ENCODE measurements around the gene OSBP2. TPM values are rescaled to one million over a fixed set of nuclear protein-coding genes. Genes with fewer than 3 reads are reported as not detected.
A peak's percentile ranks its signal among the peaks of the same experiment; 100 is the strongest.

The OSBP2 gene
- total and polyA plus RNA-seq, 5 experiments from 2014 or later: 0.60 to 1.8 (median 0.75) TPM

- DNase-seq (peak in 2 of 10 donors; percentile 8 to 22), ATAC-seq (no peak)
- POLR2A ChIA-PET: no interaction called here
- no peak overlapping the region for H3K4me3 Mint-ChIP-seq
- H3K4me1 Mint-ChIP-seq: peaks cover 0 to 4% (median 0%) of the 10 kb centered on the region in 4 donors
- H3K9me3 Mint-ChIP-seq: no peaks in the 10 kb centered on the region
- H3K27ac Mint-ChIP-seq: no peak overlapping the region
- H3K36me3 Mint-ChIP-seq: no peaks in the 10 kb centered on the region
- no peaks in the 10 kb centered on the region for H3K27me3 Mint-ChIP-seq
These were observed 171.5 kb downstream of the OSBP2 start for GRCh38 chr22:30866216-30866615.

- POLR2A ChIA-PET: no interaction called here
- Mint-ChIP-seq H3K9me3 (no peaks in the 10 kb centered on the region), H3K36me3 (no peaks in the 10 kb centered on the region), H3K27me3 (no peaks in the 10 kb centered on the region), H3K4me1 (peaks cover 0 to 3% (median 0%) of the 10 kb centered on the region in 4 donors), H3K4me3 (no peak overlapping the region), H3K27ac (no peak overlapping the region)
- DNase-seq: peak in 1 of 10 donors; percentile 34
- no peak for ATAC-seq
These were observed 172.2 kb downstream of the OSBP2 start for GRCh38 chr22:30866811-30867271.

- peak in 2 of 10 donors; percentile 14 to 32 for DNase-seq
- H3K27ac Mint-ChIP-seq: no peak overlapping the region
- H3K4me1 Mint-ChIP-seq: peaks cover 0 to 1% (median 0%) of the 10 kb centered on the region in 4 donors
- no peaks in the 10 kb centered on the region for H3K9me3 Mint-ChIP-seq
- POLR2A ChIA-PET: interaction anchor here (0.5 kb wide), 1 partner anchor 54 kb away, joined by 5 read pairs; no protein-coding TSS in a partner anchor
- H3K27me3 Mint-ChIP-seq: no peaks in the 10 kb centered on the region
- H3K36me3 Mint-ChIP-seq: peaks cover 0 to 3% (median 0%) of the 10 kb centered on the region in 3 donors
- H3K4me3 Mint-ChIP-seq: no peak overlapping the region
- no peak for ATAC-seq
These were observed 173.3 kb downstream of the OSBP2 start for GRCh38 chr22:30867746-30868662.

GRCh38 chr22:30868663-30869385 lies 174.2 kb downstream of the OSBP2 start:
- Mint-ChIP-seq H3K9me3 (no peaks in the 10 kb centered on the region), H3K4me1 (peaks cover 0 to 1% (median 0%) of the 10 kb centered on the region in 4 donors), H3K4me3 (no peak overlapping the region), H3K27me3 (no peaks in the 10 kb centered on the region), H3K36me3 (peaks cover 0 to 3% (median 0%) of the 10 kb centered on the region in 3 donors), H3K27ac (no peak overlapping the region)
- ATAC-seq (no peak), DNase-seq (peak in 2 of 10 donors; percentile 11 to 44)
- POLR2A ChIA-PET: no interaction called here

GRCh38 chr22:30869667-30870395 lies 175.2 kb downstream of the OSBP2 start:
- POLR2A ChIA-PET: no interaction called here
- no peaks in the 10 kb centered on the region for H3K9me3 Mint-ChIP-seq
- peaks cover 0 to 3% (median 0%) of the 10 kb centered on the region in 3 donors for H3K36me3 Mint-ChIP-seq
- no peak overlapping the region for H3K4me3 Mint-ChIP-seq
- H3K27ac Mint-ChIP-seq: peak overlapping the region in 2 of 10 donors; percentile 14 to 44
- no peak for ATAC-seq
- peak in 1 of 10 donors; percentile 27 for DNase-seq
- H3K4me1 Mint-ChIP-seq: peaks cover 0 to 1% (median 0%) of the 10 kb centered on the region in 4 donors
- no peaks in the 10 kb centered on the region for H3K27me3 Mint-ChIP-seq

GRCh38 chr22:30870451-30871345 lies 176.0 kb downstream of the OSBP2 start:
- peaks cover 0 to 3% (median 0%) of the 10 kb centered on the region in 3 donors for H3K36me3 Mint-ChIP-seq
- POLR2A ChIA-PET: no interaction called here
- DNase-seq (peak in 1 of 10 donors; percentile 32), ATAC-seq (no peak)
- H3K27me3 Mint-ChIP-seq: no peaks in the 10 kb centered on the region
- H3K4me3 Mint-ChIP-seq: no peak overlapping the region
- no peaks in the 10 kb centered on the region for H3K9me3 Mint-ChIP-seq
- H3K27ac Mint-ChIP-seq: no peak overlapping the region
- H3K4me1 Mint-ChIP-seq: peaks cover 0 to 1% (median 0%) of the 10 kb centered on the region in 4 donors

- H3K27ac Mint-ChIP-seq: peak overlapping the region in 1 of 10 donors; percentile 37
- ATAC-seq: no peak
- H3K36me3 Mint-ChIP-seq: peaks cover 0 to 3% (median 0%) of the 10 kb centered on the region in 3 donors
- no peak overlapping the region for H3K4me3 Mint-ChIP-seq
- POLR2A ChIA-PET: interaction anchor here (0.5 kb wide), 1 partner anchor 199 kb away, joined by 3 read pairs; no protein-coding TSS in a partner anchor
- no peaks in the 10 kb centered on the region for H3K27me3 Mint-ChIP-seq
- DNase-seq: peak in 1 of 10 donors; percentile 59
- peaks cover 0 to 1% (median 0%) of the 10 kb centered on the region in 4 donors for H3K4me1 Mint-ChIP-seq
- H3K9me3 Mint-ChIP-seq: no peaks in the 10 kb centered on the region
These were observed 177.0 kb downstream of the OSBP2 start for GRCh38 chr22:30871391-30872284.

GRCh38 chr22:30872285-30873041 lies 177.8 kb downstream of the OSBP2 start:
- Mint-ChIP-seq H3K27me3 (no peaks in the 10 kb centered on the region), H3K36me3 (peaks cover 0 to 3% (median 0%) of the 10 kb centered on the region in 3 donors), H3K4me3 (no peak overlapping the region), H3K4me1 (peaks cover 0 to 1% (median 0%) of the 10 kb centered on the region in 4 donors), H3K27ac (peak overlapping the region in 1 of 10 donors; percentile 37), H3K9me3 (no peaks in the 10 kb centered on the region)
- POLR2A ChIA-PET: no interaction called here
- ATAC-seq: no peak
- DNase-seq: peak in 1 of 10 donors; percentile 36

GRCh38 chr22:30873086-30873650 lies 178.5 kb downstream of the OSBP2 start:
- POLR2A ChIA-PET: no interaction called here
- H3K27ac Mint-ChIP-seq: no peak overlapping the region
- no peaks in the 10 kb centered on the region for H3K27me3 Mint-ChIP-seq
- no peaks in the 10 kb centered on the region for H3K9me3 Mint-ChIP-seq
- no peak overlapping the region for H3K4me3 Mint-ChIP-seq
- peaks cover 0 to 1% (median 0%) of the 10 kb centered on the region in 4 donors for H3K4me1 Mint-ChIP-seq
- DNase-seq (peak in 1 of 10 donors; percentile 50), ATAC-seq (no peak)
- H3K36me3 Mint-ChIP-seq: peaks cover 0 to 3% (median 0%) of the 10 kb centered on the region in 3 donors

GRCh38 chr22:30873661-30874060 lies 179.0 kb downstream of the OSBP2 start:
- Mint-ChIP-seq H3K4me3 (no peak overlapping the region), H3K27ac (no peak overlapping the region), H3K36me3 (peaks cover 0 to 3% (median 0%) of the 10 kb centered on the region in 3 donors), H3K27me3 (no peaks in the 10 kb centered on the region), H3K9me3 (no peaks in the 10 kb centered on the region), H3K4me1 (peaks cover 0 to 2% (median 0%) of the 10 kb centered on the region in 4 donors)
- DNase-seq (no peak), ATAC-seq (no peak)
- POLR2A ChIA-PET: no interaction called here

Measured in naive thymus-derived CD8-positive, alpha-beta T cell (primary cell).